HFFc6 (cell line): ENCODE measurements around the gene THSD7A. TPM values are rescaled to one million over a fixed set of nuclear protein-coding genes. Genes with fewer than 3 reads are reported as not detected.

Source experiments
- DNase-seq: peaks from one replicate; pipeline ENCODE4 v3.0.0-alpha.2; 2018
- H3K27ac Mint-ChIP-seq: 2 replicates; pipeline ENCODE4 v1.8.0; 2020; ENCODE audit warnings: mild to moderate bottlenecking, mixed read lengths
- H3K27me3 Mint-ChIP-seq: 2 replicates; pipeline ENCODE4 v1.8.0; 2021; ENCODE audit warnings: mild to moderate bottlenecking, moderate library complexity, mixed read lengths; ENCODE audit not compliant: insufficient read depth
- H3K36me3 Mint-ChIP-seq: 2 replicates; pipeline ENCODE4 v1.8.0; 2021; ENCODE audit warnings: low read depth, mixed read lengths
- H3K4me1 Mint-ChIP-seq: 2 replicates; pipeline ENCODE4 v1.8.0; 2020; ENCODE audit warnings: low read depth, mixed read lengths
- H3K4me3 Mint-ChIP-seq: 2 replicates; pipeline ENCODE4 v1.8.0; 2020; ENCODE audit warnings: mild to moderate bottlenecking, moderate library complexity, mixed read lengths
- H3K9me3 Mint-ChIP-seq: 2 replicates; pipeline ENCODE4 v1.8.0; 2020; ENCODE audit warnings: mild to moderate bottlenecking, mixed read lengths
- total RNA-seq, 6 experiments: library from RNA; stranded (reverse); fragmentation: NEBNext Ultra II Directional; extraction: Animal tissue kit (Norgen Biotek cat#: 25700); gene quantifications; 2 replicates in 1 of 6; 3 replicates in 5 of 6; pipeline ENCODE4 v1.2.3, GENCODE V29; 2021
- TF ChIP-seq, protein P1 (sequence below): fragments of 200-600 bp; sonication (generic); IDR thresholded peaks from 2 replicates; pipeline ENCODE4 v1.5.0; 2021; ENCODE audit warnings: antibody characterized with exemption, mild to moderate bottlenecking

THSD7A gene
- total RNA-seq, 6 experiments from 2014 or later, result not detected

DNA sequence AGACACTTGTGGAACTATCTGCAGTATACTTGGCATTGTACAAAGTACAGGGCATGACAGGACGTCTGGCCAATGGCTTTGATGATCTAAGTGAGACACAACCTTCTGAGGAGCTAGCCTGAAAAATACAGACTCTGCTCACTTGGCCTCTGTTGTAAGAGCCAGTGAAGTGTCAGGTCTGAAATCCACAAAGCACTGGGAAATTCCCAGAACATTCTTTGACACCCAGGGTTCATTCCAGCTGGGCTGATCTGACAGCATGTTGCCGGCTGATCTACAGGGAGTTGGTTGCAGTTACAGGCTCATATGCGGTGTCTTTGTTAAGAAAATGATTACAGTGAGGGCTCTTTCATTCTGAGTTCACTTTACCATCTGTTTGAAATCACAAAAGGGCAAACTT, 503.7 kb downstream of the THSD7A start:
- H3K9me3 Mint-ChIP-seq, result peaks cover 12% of the 10 kb centered on the region; the same call in 1 of the 2 replicates
- no peak overlapping the region for H3K27ac Mint-ChIP-seq
- H3K36me3 Mint-ChIP-seq, result no peaks in the 10 kb centered on the region

DNA sequence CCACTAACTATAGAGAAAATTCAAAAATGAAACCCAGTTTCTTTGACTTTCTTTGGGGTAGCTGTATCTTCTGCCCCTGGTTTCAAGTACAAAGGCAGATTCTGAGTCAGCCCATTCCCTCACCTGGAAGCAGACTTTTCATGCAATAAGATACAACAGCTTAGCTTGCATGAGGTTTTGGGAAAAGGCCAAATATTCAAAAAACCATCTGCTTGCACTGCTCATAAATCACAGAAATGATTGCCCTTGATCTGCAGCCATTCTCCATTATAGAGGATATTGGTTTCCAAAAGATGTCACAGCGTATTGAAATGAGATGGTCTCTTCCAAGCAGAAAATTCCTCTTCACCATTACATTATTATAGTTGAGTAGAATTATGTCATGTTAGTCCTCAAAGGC, 504.4 kb downstream of the THSD7A start:
- TF ChIP-seq, protein P1, sequence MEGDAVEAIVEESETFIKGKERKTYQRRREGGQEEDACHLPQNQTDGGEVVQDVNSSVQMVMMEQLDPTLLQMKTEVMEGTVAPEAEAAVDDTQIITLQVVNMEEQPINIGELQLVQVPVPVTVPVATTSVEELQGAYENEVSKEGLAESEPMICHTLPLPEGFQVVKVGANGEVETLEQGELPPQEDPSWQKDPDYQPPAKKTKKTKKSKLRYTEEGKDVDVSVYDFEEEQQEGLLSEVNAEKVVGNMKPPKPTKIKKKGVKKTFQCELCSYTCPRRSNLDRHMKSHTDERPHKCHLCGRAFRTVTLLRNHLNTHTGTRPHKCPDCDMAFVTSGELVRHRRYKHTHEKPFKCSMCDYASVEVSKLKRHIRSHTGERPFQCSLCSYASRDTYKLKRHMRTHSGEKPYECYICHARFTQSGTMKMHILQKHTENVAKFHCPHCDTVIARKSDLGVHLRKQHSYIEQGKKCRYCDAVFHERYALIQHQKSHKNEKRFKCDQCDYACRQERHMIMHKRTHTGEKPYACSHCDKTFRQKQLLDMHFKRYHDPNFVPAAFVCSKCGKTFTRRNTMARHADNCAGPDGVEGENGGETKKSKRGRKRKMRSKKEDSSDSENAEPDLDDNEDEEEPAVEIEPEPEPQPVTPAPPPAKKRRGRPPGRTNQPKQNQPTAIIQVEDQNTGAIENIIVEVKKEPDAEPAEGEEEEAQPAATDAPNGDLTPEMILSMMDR, result no peak
- no peak overlapping the region for H3K4me3 Mint-ChIP-seq

More for the DNA sequence above, 503.7 kb downstream of the THSD7A start:
- Mint-ChIP-seq H3K4me1 (no peaks in the 10 kb centered on the region), H3K27me3 (no peaks in the 10 kb centered on the region), H3K4me3 (no peak overlapping the region)
- no peak for DNase-seq
- TF ChIP-seq, protein P1, result no peak

More for the DNA sequence above, 504.4 kb downstream of the THSD7A start:
- no peaks in the 10 kb centered on the region for H3K36me3 Mint-ChIP-seq
- no peaks in the 10 kb centered on the region for H3K4me1 Mint-ChIP-seq
- no peak for DNase-seq
- no peaks in the 10 kb centered on the region for H3K27me3 Mint-ChIP-seq
- no peak overlapping the region for H3K27ac Mint-ChIP-seq
- H3K9me3 Mint-ChIP-seq, result peaks cover 19% of the 10 kb centered on the region
